HG02571 (cell line): ENCODE measurements around the gene VPS39.

Source experiments
- ATAC-seq: cut with Tn5 transposase; IDR thresholded peaks from one replicate; pipeline ENCODE4 v1.9.1; 2021; ENCODE audit warnings: mild to moderate bottlenecking, moderate library complexity; ENCODE audit not compliant: unreplicated experiment

VPS39 gene

GRCh38 chr15:42147431-42147735 is 60.7 kb downstream of the VPS39 start:
- no peak for ATAC-seq

DNA sequence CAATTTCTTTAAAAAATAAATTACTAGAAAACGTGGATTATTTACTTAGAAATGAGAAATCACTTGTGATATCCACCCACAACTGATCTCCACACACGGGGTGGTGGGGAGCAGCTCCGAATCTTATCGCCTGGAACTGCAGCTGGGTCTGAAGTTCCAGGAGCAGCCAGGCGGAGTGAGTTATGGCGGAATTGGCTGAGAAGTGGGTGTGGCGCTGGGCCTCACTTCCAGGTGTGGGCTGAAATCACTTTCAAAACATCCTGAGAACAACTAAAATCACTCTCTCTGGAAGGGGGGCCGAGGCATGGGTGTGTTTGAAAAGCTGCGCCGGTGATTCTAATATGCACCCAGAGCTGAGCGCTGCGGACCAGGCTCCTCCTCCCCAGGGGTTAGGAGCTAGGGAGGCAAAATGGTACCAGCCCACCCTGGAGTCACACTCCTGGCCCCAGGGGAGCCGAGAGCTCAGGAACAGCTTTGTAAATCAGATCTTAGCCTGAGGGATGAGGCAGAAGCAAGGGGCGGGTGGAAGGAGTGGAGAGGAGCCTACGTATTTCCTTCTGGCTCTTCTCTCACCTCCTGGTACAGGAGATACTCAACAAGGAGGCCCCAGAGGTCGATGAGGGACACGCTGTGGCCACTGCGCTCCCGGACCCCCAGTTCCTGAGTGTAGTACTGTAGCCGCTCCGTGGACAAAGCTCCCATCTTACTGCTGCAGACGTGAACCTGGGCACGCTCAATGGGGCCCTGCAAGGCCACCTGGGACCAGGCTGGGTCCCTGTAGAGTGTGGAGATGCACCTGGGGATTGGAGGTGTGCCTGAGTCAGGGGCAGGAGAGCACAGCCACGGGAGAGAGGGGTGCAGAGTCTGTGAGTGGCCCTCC is 61.3 kb downstream of the VPS39 start:
- no peak for ATAC-seq

DNA sequence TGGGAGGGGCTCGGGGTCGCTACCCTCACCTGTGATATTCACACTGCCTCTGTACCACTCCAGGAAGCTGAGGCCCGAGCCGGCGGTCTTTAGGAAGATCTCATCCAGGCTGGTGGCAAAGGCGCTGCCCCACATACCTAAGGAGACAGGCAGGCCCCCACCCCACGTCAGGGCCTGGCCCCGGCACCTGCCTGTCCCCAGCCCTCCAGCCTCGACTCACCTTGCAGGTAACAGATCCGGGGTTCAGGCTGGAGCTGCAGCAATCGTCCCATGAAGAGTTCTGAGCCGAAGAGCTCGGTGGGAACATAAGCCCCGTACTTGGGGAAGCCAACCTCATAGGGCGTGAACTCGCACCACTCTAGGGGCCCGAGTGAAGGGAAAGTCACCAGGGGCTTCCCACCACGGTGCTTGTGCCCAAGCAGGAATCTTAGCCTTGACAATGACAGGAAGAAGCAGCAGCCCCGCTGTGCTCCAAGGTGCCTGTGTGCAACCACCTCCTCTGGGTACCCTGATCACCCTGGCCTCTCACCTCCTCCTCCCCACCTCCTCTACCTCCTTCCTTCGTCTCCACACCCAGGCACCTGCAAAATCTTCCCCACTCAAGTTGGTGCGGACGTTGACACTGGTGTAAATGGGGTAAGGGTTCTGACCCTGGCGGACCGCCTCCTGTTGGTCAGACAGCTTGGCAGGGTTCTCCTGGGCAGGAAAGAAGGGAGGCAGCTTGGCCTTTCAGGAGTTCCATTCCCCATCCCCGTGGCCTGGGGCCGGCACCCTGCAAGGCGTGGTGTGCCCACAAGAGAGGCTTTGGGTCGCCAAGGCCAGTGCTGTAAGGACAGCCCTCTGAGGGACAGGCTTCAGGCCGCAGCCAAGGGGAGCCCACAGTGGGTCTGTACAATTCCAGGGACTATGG is 62.3 kb downstream of the VPS39 start:
- no peak for ATAC-seq

- no peak for ATAC-seq
Observed at GRCh38 chr15:42144841-42145375, 63.2 kb downstream of the VPS39 start.

- no peak for ATAC-seq
Observed at GRCh38 chr15:42143866-42144625, 64.1 kb downstream of the VPS39 start.

DNA sequence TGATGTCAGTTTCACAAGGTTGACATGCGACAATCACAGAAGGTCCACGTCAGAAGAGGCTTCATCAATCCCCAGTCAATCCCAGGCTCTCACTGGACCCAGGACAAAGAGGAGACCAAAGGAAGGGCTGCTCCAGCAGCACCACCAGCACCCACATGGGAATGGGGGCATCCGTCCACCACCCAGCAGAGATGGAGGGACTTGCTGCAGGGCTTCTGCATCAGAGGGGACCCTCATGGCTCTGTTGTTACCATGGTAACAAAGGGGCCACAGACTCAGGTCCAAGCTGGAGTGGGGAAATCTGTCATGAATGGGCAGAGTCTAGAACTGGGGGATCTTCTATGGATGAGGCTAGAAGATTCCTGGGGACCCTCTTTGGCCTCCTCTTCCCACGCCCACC is 64.7 kb downstream of the VPS39 start:
- no peak for ATAC-seq

- no peak for ATAC-seq
Observed at GRCh38 chr15:42141795-42142667, 66.1 kb downstream of the VPS39 start.

GRCh38 chr15:42141246-42141645 is 66.9 kb downstream of the VPS39 start:
- no peak for ATAC-seq

DNA sequence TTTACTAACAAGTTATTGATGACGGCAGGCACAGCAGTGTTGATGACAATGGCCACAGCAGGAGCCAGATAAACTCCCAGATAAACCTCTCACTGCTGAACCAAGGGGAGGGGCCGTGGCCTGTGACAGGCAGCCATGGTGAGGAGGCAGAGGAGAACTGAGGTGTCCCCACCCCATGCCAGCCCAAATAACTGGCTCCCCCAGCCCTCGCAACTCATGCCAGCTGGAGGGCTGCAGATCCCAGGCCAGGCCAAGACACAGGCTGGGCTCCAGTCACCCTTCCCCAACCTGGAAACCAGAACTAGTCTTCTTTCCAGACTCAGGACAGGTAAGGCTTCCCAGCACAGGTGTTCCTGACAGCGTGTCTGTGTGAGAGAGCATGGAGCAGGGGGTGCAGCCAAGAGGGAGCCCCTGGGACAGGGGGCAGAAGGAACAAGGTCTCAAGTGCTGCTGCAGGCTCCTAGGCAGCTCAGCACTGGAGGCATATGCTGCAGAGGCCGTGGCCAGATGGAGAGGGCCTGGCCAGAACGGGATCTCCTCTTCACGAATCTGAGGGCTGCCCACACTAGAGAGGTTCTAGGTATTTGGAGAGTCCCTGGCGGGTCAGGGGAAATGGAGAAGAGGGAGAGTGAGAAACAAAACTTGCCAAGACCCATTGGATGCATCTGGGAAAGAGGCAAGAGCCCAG is 67.6 kb downstream of the VPS39 start:
- no peak for ATAC-seq

DNA sequence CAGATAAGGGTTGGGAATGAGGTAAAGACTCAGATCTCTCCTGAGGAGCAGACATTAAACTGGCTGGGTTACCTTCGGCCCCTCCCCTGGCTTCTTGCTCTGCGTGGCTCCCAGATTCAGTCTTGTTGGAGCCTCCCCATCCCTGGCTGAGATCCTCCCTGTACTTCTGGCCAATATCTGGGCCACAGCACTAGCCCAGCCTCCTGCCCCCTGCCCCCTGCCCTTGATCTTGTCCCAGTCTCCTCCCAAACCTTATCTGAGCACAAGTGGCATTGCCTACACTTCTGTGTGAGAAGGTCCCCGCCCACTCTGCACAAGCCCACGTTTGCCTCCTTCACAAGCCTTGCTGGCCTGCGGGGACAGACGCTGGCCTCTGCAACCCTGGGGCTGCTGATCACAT is 68.5 kb downstream of the VPS39 start:
- no peak for ATAC-seq

GRCh38 chr15:42138968-42139386 is 69.1 kb downstream of the VPS39 start:
- ATAC-seq: no peak

DNA sequence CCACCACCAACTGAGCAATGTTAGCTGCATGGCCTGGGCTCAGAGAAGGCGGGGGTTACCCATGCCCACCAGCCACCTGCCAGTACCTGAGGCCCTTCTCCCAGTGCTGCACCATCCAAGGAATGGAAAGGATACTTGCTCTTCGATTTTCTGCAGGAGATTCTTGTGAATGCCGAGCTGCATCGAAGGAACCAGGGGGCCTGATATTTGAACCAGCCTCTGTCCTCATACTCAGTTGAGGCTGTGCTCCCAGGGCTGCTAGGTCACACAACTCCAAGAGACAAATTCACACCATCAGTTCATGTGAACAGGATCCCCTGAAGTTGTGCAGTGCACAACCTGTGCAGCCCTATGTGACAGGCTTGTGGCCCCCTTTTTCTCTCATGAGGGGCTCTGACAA is 69.7 kb downstream of the VPS39 start:
- ATAC-seq: no peak

- no peak for ATAC-seq
Observed at GRCh38 chr15:42137461-42138261, 70.4 kb downstream of the VPS39 start.

- no peak for ATAC-seq
Observed at GRCh38 chr15:42136513-42136912, 71.6 kb downstream of the VPS39 start.

GRCh38 chr15:42135351-42135750 is 72.8 kb downstream of the VPS39 start:
- ATAC-seq: no peak

DNA sequence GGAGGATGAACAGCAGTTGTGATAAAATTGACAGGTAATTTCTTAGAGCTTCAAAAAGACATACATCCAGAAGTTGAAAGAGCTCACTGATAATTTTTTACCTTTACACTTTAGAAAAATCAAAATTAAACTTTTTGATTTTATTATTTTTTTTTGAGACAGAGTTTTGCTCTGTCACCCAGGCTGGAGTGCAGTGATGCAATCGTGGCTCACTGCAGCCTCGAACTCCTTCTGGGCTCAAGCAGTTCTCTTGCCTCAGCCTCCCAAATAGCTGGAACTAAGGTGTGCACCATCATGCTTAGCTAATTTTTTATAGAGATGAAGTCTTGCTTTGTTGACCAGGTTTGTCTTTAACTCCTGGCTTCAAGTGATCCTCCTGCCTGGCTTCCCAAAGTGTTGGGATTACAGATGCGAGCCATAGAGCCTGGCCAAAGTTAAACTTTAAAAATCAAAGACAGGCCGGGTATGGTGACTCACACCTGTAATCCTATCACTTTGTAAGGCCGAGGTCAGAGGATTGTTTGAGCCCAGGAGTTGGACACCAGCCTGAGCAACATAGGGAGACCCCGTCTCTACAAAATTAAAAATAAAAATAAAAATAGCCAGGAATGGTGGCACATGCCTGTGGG is 73.4 kb downstream of the VPS39 start:
- no peak for ATAC-seq

- ATAC-seq: no peak
Observed at GRCh38 chr15:42133886-42134502, 74.1 kb downstream of the VPS39 start.

DNA sequence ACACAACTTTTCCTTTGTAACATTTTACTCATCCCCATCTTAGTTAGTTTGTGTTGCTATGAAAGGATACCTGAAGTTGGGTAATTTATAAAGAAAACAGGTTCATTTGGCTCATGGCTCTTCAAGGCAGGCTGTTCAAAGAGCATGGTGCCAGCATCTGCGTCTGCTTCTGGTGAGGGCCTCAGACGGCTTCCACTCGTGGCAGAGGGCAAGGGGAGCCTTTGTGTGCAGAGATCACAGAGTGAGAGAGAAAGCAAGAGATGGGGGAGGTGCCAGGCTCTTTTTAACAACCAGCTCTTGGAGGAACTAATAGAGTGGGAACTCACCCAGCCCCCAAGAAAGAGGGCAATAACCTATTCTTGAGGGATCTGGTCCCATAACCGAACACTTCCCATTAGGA is 74.7 kb downstream of the VPS39 start:
- no peak for ATAC-seq
